Measurements from ENCODE around the gene SYT7. TPM values are rescaled to one million over a fixed set of nuclear protein-coding genes. Genes with fewer than 3 reads are reported as not detected.

SYT7 gene
- total RNA-seq, 1 donor from 2014 or later, result 4.1 TPM

DNA sequence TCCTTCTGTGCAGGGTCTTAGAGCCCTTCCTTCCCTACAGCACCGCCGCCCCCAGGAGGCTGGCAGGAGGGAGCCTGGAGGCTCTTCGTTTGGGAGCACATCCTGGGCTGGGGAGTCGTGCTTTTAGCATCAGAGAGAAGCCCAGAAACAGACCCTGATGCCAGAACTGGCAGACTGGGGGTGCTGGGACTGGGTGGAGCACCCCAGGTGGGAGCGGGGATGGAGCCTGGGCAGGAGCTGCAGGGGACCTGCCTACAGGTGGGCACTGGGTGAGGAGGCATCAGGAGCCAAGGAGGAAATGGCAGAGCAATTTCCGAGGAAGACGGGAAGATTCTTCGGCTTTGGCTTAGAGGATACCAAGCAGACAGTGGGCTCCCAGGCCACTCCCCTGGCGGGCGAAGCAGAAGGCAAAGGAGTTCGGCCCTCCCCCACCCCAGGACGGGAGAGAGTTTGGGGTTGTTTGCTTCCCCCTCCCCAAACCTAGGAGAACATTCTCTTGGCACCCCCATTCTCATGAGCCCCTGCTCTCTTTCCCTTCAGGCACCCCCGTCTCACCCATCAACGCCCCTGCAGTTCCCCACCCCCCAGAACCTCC is 1.1 kb downstream of the SYT7 start:
- Mint-ChIP-seq H3K36me3 (ENCODE audit: low read depth) (no peaks in the 10 kb centered on the region), H3K4me3 (peak overlapping the region; percentile 83), H3K27me3 (ENCODE audit: low read depth) (peaks cover 70% of the 10 kb centered on the region), H3K4me1 (peaks cover 18% of the 10 kb centered on the region), H3K27ac (ENCODE audit: unreplicated experiment) (no peak overlapping the region), H3K9me3 (no peaks in the 10 kb centered on the region)
- TF ChIP-seq, protein P1, sequence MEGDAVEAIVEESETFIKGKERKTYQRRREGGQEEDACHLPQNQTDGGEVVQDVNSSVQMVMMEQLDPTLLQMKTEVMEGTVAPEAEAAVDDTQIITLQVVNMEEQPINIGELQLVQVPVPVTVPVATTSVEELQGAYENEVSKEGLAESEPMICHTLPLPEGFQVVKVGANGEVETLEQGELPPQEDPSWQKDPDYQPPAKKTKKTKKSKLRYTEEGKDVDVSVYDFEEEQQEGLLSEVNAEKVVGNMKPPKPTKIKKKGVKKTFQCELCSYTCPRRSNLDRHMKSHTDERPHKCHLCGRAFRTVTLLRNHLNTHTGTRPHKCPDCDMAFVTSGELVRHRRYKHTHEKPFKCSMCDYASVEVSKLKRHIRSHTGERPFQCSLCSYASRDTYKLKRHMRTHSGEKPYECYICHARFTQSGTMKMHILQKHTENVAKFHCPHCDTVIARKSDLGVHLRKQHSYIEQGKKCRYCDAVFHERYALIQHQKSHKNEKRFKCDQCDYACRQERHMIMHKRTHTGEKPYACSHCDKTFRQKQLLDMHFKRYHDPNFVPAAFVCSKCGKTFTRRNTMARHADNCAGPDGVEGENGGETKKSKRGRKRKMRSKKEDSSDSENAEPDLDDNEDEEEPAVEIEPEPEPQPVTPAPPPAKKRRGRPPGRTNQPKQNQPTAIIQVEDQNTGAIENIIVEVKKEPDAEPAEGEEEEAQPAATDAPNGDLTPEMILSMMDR (conservative IDR thresholded peaks at IDR 0.05), result no peak
- no peak for DNase-seq (ENCODE audit: low read depth, low spot score)

- Mint-ChIP-seq H3K4me1 (peaks cover 18% of the 10 kb centered on the region), H3K9me3 (no peaks in the 10 kb centered on the region), H3K27me3 (ENCODE audit: low read depth) (peaks cover 69% of the 10 kb centered on the region), H3K4me3 (peak overlapping the region; percentile 83), H3K36me3 (ENCODE audit: low read depth) (no peaks in the 10 kb centered on the region), H3K27ac (ENCODE audit: unreplicated experiment) (no peak overlapping the region)
- TF ChIP-seq, protein P1 (conservative IDR thresholded peaks at IDR 0.05), result no peak
- DNase-seq (ENCODE audit: low read depth, low spot score), result no peak
Observed at GRCh38 chr11:61578819-61579675, 1.8 kb downstream of the SYT7 start.

GRCh38 chr11:61577383-61578118 is 3.3 kb downstream of the SYT7 start:
- peak; percentile 34 for DNase-seq (ENCODE audit: low read depth, low spot score)
- Mint-ChIP-seq H3K36me3 (ENCODE audit: low read depth) (no peaks in the 10 kb centered on the region), H3K27ac (ENCODE audit: unreplicated experiment) (no peak overlapping the region), H3K9me3 (no peaks in the 10 kb centered on the region), H3K27me3 (ENCODE audit: low read depth) (peaks cover 66% of the 10 kb centered on the region), H3K4me1 (peaks cover 18% of the 10 kb centered on the region), H3K4me3 (peak overlapping the region; percentile 75)
- TF ChIP-seq, protein P1 (conservative IDR thresholded peaks at IDR 0.05), result peak; percentile 45

DNA sequence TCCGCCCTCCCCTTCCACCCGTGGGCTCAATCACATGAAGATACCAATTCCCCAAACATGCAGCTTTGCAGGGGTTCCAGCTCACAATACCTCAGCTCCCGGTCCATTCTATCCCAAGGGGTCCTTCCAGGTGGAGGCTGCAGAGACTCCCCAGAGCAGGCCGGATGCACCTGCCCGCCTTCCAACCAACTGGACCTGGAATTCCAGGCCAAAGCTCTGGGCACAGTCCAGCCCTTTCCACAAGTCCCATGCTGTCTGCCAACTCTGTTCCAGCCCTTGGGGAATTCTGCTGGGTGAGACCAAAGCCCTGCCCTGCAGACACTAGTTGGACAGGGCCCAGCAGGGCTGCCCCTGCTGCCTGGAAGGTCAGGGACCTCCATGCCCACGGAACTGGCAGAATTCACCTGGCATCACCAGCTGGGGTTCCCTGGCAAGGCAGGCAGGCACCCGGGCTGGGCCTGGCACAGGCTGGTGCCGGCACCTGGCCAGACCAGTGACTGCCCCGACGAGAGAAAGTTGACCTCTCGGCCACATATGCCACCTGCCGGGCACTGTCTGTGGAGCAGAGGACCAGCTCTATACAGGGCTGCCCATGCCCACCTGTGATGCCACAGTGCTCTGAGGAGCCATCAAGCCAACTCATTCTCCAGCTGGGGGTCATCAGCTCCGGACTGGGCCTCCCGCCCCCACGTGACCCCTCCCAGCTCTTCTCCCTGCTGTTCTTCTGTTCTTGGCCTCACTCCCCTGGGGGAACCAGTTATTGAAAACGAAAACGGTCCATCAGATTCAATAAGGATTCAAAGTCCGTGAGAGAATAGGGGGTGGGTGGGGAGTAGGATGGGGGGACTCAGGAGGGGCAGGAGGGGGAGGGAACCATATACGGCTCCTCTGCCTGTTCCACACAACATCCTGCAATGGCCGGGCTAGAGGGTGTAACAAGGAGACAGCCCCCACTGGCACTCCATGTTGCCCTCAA is 4.7 kb downstream of the SYT7 start:
- Mint-ChIP-seq H3K4me3 (no peak overlapping the region), H3K4me1 (peaks cover 9% of the 10 kb centered on the region), H3K9me3 (no peaks in the 10 kb centered on the region), H3K27ac (ENCODE audit: unreplicated experiment) (no peak overlapping the region), H3K27me3 (ENCODE audit: low read depth) (peaks cover 61% of the 10 kb centered on the region), H3K36me3 (ENCODE audit: low read depth) (no peaks in the 10 kb centered on the region)
- TF ChIP-seq, protein P1 (conservative IDR thresholded peaks at IDR 0.05), result no peak
- no peak for DNase-seq (ENCODE audit: low read depth, low spot score)

- Mint-ChIP-seq H3K27ac (ENCODE audit: unreplicated experiment) (no peak overlapping the region), H3K4me1 (peaks cover 9% of the 10 kb centered on the region), H3K9me3 (no peaks in the 10 kb centered on the region), H3K27me3 (ENCODE audit: low read depth) (peaks cover 66% of the 10 kb centered on the region), H3K36me3 (ENCODE audit: low read depth) (no peaks in the 10 kb centered on the region), H3K4me3 (no peak overlapping the region)
- TF ChIP-seq, protein P1 (conservative IDR thresholded peaks at IDR 0.05), result no peak
- DNase-seq (ENCODE audit: low read depth, low spot score), result no peak
Observed at GRCh38 chr11:61574611-61575010, 6.3 kb downstream of the SYT7 start.
